Measurements from ENCODE around the gene MDP1.
A peak's percentile ranks its signal among the peaks of the same experiment; 100 is the strongest.

DNA sequence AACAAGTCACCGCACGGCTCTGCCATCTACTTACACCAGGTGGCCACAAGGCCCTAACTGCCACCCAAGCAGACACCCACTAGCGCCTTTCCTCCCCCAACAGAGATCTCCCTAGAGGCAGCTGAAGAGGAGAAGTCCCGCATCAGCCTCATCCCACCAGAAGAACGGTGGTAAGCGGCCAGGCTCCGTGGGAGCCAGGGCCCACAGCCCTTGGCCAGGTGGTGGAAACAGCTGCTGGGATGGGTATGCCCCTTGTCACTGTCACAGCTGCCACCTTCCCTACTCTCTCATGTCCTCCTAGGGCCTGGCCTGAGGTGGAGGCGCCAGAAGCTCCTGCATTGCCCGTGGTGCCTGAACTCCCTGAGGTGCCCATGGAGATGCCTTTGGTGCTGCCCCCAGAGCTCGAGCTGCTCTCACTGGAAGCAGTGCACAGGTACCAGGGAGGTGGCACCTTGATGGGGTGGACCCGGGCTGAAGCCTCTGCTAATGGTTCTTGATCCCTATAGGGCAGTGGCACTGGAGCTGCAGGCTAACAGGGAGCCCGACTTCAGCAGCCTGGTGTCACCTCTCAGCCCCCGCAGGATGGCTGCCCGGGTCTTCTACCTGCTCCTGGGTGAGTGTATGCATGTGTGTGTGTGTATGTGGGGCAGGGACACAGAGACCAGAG lies 36.4 kb downstream of the MDP1 start:
- TF ChIP-seq CTCF (IDR thresholded peaks at IDR 0.05; ENCODE audit: control extremely low read depth in 1 of 3, insufficient read depth in 1 of 3, low read depth in 1 of 3, low read length in 3 of 3) (no peak), POLR2AphosphoS5 (IDR thresholded peaks at IDR 0.05; ENCODE audit: low read depth, low read length) (peak; percentile 37)

Data from H1 (cell line).